RWPE1 (cell line): Measurements from ENCODE around the gene SLC16A5.

Source experiments
- CTCF ChIA-PET: fragments of 350-600 bp; sonication (Branson Sonifier 250); formaldehyde crosslinking; extraction: SDS; loops from one replicate; lab custom pipeline; 2021; lab: Yijun Ruan, JAX
- POLR2A ChIA-PET: fragments of 400-600 bp; formaldehyde crosslinking; extraction: SDS; loops from one replicate; lab custom pipeline; 2020; ENCODE audit warnings: antibody characterized with exemption; ENCODE audit not compliant: low non-redundant PET; lab: Yijun Ruan, JAX
- DNase-seq: peaks from one replicate; pipeline ENCODE4 v3.0.0; 2012; ENCODE audit warnings: low spot score
- H3K27ac ChIP-seq: fragments of 450-650 bp; 2 replicates; pipeline ENCODE4 v1.5.1; 2017
- TF ChIP-seq, protein P1 (sequence below): fragments of 450-650 bp; conservative IDR thresholded peaks from 2 replicates; pipeline ENCODE4 v1.5.1; 2017; ENCODE audit warnings: low read depth, mild to moderate bottlenecking

SLC16A5 gene

DNA sequence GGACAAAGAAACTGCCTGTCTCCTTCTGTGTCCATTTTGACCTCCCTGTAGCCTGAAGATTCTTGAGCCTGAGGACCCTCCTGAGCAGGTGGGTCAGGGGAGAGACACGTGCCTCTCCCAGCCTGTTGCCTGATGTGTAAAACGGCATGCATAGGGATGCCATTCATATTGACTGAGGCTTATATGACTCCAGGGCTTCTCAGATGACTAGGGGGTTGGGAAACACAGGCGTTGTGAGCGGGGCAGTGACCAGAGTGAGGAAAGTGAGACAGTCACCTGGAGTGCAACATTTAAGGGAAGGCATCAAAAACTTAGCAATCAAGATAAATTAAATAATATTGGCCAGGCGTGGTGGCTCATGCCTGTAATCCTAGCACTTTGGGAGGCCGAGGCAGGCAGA is 5.1 kb upstream of the SLC16A5 start:
- no peak overlapping the region for H3K27ac ChIP-seq
- TF ChIP-seq, protein P1, sequence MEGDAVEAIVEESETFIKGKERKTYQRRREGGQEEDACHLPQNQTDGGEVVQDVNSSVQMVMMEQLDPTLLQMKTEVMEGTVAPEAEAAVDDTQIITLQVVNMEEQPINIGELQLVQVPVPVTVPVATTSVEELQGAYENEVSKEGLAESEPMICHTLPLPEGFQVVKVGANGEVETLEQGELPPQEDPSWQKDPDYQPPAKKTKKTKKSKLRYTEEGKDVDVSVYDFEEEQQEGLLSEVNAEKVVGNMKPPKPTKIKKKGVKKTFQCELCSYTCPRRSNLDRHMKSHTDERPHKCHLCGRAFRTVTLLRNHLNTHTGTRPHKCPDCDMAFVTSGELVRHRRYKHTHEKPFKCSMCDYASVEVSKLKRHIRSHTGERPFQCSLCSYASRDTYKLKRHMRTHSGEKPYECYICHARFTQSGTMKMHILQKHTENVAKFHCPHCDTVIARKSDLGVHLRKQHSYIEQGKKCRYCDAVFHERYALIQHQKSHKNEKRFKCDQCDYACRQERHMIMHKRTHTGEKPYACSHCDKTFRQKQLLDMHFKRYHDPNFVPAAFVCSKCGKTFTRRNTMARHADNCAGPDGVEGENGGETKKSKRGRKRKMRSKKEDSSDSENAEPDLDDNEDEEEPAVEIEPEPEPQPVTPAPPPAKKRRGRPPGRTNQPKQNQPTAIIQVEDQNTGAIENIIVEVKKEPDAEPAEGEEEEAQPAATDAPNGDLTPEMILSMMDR: no peak
- CTCF ChIA-PET: no interaction called here
- DNase-seq: no peak
- POLR2A ChIA-PET: no interaction called here

DNA sequence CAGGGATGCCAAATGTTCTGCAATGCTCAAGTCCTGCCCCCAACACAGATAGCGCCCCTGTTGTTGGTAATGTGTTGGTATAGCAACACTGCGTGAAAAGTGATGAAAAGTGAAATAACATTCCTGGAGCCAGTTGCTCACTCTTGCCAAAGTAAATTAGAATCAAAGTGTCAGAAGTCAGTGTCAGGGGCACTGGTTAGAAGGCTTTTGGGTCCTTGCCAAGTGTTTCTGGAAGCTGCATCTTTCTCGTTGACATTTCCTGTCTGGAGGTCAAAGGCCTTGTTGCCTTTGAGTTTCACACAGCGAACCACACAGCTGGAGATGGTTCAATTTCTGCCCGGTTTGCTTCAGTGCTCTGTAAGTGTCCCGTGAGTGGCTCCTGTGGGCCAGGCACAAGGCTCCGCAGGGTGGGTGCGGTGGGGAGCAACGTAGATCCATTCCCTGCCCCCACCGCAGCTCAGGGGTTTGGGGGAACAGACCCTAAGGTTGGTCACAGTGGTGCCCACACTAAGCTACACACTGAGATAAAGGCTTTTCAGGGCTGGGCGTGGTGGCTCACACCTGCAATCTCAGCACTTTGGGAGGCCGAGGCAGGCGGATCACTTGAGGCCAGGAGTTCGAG is 3.6 kb upstream of the SLC16A5 start:
- CTCF ChIA-PET: interaction anchor here (0.7 kb wide), 2 partner anchors 12 to 217 kb away, joined by 3 to 4 read pairs; no protein-coding TSS in a partner anchor
- TF ChIP-seq, protein P1: no peak
- POLR2A ChIA-PET: no interaction called here
- H3K27ac ChIP-seq: peak overlapping the region; percentile 20
- DNase-seq: no peak

DNA sequence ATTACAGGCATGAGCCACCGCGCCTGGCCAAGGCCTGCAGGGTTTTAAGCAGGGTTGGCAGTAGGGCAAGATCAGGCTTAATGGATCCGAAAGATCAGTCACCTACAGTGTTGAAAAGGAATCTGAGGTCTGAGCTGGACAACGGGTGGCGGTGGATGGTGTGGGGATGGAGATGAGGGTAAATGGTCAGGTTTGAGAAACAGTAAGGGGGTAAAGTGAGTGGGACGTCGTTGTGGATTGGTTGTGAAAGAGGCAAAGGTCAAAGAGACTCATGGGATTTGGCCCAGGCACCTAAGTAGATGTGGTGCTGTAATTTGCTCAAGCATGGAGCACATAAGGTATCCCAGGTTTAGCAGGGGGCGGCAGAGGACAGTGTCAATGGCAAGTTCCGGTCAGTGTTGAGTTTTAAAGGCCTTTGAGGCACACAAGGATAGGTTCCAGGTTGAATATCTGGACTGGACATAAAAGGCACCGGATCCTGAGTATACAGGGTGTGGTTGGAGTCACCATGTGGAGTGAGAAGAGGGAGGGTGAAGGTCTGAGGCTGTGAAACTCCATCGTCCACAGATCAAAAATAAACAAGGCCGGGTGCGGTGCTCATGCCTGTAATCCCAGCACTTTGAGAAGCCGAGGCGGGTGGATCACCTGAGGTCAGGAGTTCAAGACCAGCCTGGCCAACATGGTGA is 1.1 kb upstream of the SLC16A5 start:
- ChIA-PET CTCF (interaction anchor here (2.0 kb wide), 1 partner anchor 27 kb away, joined by 10 read pairs; no protein-coding TSS in a partner anchor), POLR2A (interaction anchor here (0.7 kb wide), 1 partner anchor 11 kb away, joined by 4 read pairs; no protein-coding TSS in a partner anchor)
- TF ChIP-seq, protein P1: no peak
- peak overlapping the region; percentile 98 for H3K27ac ChIP-seq
- no peak for DNase-seq

DNA sequence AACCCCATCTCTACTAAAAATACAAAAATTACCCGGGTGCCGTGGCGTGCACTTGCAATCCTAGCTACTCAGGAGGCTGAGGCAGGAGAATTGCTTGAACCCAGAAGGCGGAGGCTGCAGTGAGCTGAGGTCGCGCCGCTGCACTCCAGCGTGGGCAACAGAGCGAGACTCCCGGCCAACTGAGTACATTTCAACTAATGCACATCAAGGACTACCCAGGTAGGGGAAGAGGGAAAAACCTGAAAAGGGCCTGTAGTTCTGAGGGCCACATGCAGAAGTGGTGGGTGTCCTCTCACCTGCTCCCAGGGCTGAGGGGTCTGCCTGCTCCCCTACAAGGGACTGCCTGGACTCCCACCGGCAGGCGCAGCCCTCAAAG is 584 bp upstream of the SLC16A5 start:
- POLR2A ChIA-PET: interaction anchor here (0.5 to 1.2 kb wide), 3 partner anchors 12 to 98 kb away, joined by 3 to 5 read pairs (median 4); no protein-coding TSS in a partner anchor
- peak overlapping the region; percentile 98 for H3K27ac ChIP-seq
- no peak for DNase-seq
- CTCF ChIA-PET: interaction anchor here (2.0 kb wide), 1 partner anchor 27 kb away, joined by 10 read pairs; no protein-coding TSS in a partner anchor
- TF ChIP-seq, protein P1: no peak

DNA sequence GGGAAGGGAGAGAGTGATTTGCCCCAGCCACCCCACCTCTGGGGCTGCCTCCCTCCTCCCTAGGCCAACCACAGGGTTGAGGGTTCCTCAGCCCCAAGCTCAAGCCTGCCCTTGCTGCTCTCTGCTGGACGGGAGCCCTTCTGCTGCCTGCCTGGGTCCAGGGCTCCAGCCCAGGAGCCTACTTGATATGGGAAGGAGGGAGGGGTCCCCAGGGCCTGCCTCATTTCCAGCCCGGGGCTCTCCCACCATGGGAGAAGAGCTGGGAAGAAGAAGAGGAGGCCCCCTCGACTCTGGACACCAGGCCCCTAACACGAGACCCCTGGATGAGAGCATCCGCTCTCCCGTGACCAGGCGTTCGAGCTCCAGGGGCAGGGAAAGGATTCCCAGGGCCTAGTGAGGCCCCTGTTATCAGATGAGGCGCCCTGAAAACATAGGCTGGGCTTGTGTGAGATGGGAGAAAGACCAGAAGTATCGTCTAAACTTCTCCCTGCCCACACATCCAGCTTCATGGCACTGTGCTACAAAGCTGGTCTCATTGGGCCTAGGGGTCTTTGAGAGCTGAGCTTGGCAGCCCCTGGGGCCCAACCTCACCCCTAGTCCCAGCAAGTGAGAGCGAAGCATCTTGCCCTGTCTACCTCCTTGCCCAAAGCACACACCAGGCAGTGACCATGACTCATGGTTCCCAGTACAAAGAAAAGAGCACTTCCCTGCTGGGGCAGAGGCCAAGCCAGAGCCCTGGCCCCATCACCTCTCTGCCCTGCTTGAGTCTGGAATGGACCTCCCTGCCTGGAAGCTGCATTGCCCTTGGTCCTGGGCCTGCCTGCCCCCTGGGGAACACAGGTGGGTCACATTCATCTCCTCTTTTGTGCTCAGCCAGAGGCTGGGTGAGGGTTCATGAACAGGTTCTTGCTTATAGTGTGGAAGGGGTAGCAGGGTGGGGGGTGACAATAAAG is 987 bp downstream of the SLC16A5 start:
- H3K27ac ChIP-seq: peak overlapping the region; percentile 98
- ChIA-PET CTCF (interaction anchor here (0.5 to 2.0 kb wide), 6 partner anchors 10 to 334 kb away, joined by 3 to 10 read pairs (median 4); partner anchors contain the start of gene USH1G), POLR2A (interaction anchor here (0.5 to 1.3 kb wide), 6 partner anchors 11 to 630 kb away, joined by 3 to 4 read pairs (median 3); no protein-coding TSS in a partner anchor)
- DNase-seq: no peak
- TF ChIP-seq, protein P1: no peak
